GM23248 (cell line): ENCODE measurements around the gene ALDH1A2.

ENCODE experiments used
- EZH2 ChIP-seq: fragments of 200-600 bp; sonication (generic); IDR thresholded peaks from 2 replicates; pipeline ENCODE4 v1.6.1; 2018; ENCODE audit warnings: antibody characterized with exemption, mild to moderate bottlenecking; ENCODE audit not compliant: insufficient read depth, poor library complexity, severe bottlenecking
- EZH2phosphoT487 ChIP-seq: fragments of 200-600 bp; sonication (generic); IDR thresholded peaks from 2 replicates; pipeline ENCODE4 v1.6.1; 2018; ENCODE audit warnings: antibody characterized with exemption, moderate library complexity, mild to moderate bottlenecking, low read depth; ENCODE audit not compliant: insufficient read depth

- TF ChIP-seq EZH2phosphoT487 = no peak
- no peak for TF ChIP-seq EZH2
Observed at GRCh38 chr15:58010983-58011382, 54.5 kb downstream of the ALDH1A2 start.
